ENCODE data around the gene CENATAC. TPM values are rescaled to one million over a fixed set of nuclear protein-coding genes. Genes with fewer than 3 reads are reported as not detected.
A peak's percentile ranks its signal among the peaks of the same experiment; 100 is the strongest.

CENATAC gene
- total RNA-seq, 3 donors from 2014 or later = 24.6 to 33.4 (median 30.9) TPM

- Histone ChIP-seq H3K4me3 (no peak overlapping the region), H3K36me3 (ENCODE audit: low read depth) (no peaks in the 10 kb centered on the region), H3K9me3 (no peaks in the 10 kb centered on the region), H3K4me1 (ENCODE audit: low read depth) (peaks cover 5% of the 10 kb centered on the region)
- intact Hi-C loops (cut with DNase I, micrococcal nuclease) = no loop called here
- no peak for TF ChIP-seq CTCF (IDR thresholded peaks at IDR 0.05)
- ATAC-seq (no peak), DNase-seq (no peak)
These were observed 3.0 kb downstream of the CENATAC start for GRCh38 chr11:119000906-119001305.

- ATAC-seq (no peak), DNase-seq (no peak)
- H3K4me1 ChIP-seq (ENCODE audit: low read depth) = no peaks in the 10 kb centered on the region
- TF ChIP-seq CTCF (IDR thresholded peaks at IDR 0.05) = no peak
- no peaks in the 10 kb centered on the region for H3K9me3 ChIP-seq
- H3K4me3 ChIP-seq = no peak overlapping the region
- intact Hi-C loops (cut with DNase I, micrococcal nuclease) = no loop called here
- no peaks in the 10 kb centered on the region for H3K36me3 ChIP-seq (ENCODE audit: low read depth)
These were observed 8.7 kb downstream of the CENATAC start for GRCh38 chr11:119006656-119007055.

- no peak for TF ChIP-seq CTCF (IDR thresholded peaks at IDR 0.05)
- DNase-seq = no peak
- peak; percentile 21 for ATAC-seq
These were observed 13.6 kb downstream of the CENATAC start for GRCh38 chr11:119011476-119012053.

GRCh38 chr11:119012629-119013170, 14.8 kb downstream of the CENATAC start:
- TF ChIP-seq CTCF (IDR thresholded peaks at IDR 0.05) = no peak
- no peaks in the 10 kb centered on the region for H3K36me3 ChIP-seq (ENCODE audit: low read depth)
- intact Hi-C loops (cut with DNase I, micrococcal nuclease) = no loop called here
- ATAC-seq (no peak), DNase-seq (no peak)
- peaks cover 9% of the 10 kb centered on the region for H3K4me1 ChIP-seq (ENCODE audit: low read depth)
- no peaks in the 10 kb centered on the region for H3K9me3 ChIP-seq
- H3K4me3 ChIP-seq = no peak overlapping the region

More at GRCh38 chr11:119011476-119012053, 13.6 kb downstream of the CENATAC start:
- H3K9me3 ChIP-seq = no peaks in the 10 kb centered on the region
- H3K36me3 ChIP-seq (ENCODE audit: low read depth) = no peaks in the 10 kb centered on the region
- H3K4me1 ChIP-seq (ENCODE audit: low read depth) = peaks cover 2% of the 10 kb centered on the region
- intact Hi-C loops (cut with DNase I, micrococcal nuclease) = no loop called here
- no peak overlapping the region for H3K4me3 ChIP-seq

GRCh38 chr11:119014209-119014924, 16.4 kb downstream of the CENATAC start:
- Histone ChIP-seq H3K4me3 (no peak overlapping the region), H3K36me3 (ENCODE audit: low read depth) (no peaks in the 10 kb centered on the region), H3K9me3 (no peaks in the 10 kb centered on the region), H3K4me1 (ENCODE audit: low read depth) (peaks cover 10% of the 10 kb centered on the region)
- DNase-seq (no peak), ATAC-seq (no peak)
- TF ChIP-seq CTCF (IDR thresholded peaks at IDR 0.05) = no peak
- intact Hi-C loops (cut with DNase I, micrococcal nuclease) = no loop called here

Data from mucosa of descending colon (tissue), 3 donors.